Measurements from ENCODE around the gene SLC24A3. TPM values are rescaled to one million over a fixed set of nuclear protein-coding genes. Genes with fewer than 3 reads are reported as not detected.

SLC24A3 gene
- total and polyA plus RNA-seq, 2 of the 13 experiments (the other 11 are each of a cell fraction or from before 2014, with no cell fraction given) = not detected

DNA sequence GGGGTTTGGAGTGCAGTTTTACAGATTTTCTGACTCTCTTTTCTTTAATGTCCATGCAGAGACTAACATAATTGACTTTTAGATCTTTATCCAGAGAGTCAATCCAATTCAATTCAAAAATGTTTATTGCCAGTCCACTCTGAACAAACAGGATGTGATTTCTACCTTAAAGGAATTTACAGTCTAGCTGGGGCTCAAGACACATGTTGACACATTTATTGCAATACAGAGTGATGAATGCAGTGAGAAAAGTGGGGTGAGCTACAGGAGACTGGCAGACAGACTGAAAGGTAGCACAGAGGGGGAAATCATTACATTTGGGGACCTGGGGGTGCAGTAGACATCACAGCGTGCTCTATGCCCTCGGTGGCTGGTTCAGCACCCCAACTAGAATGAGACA lies 193.9 kb downstream of the SLC24A3 start (continued):
- TF ChIP-seq, protein P1, sequence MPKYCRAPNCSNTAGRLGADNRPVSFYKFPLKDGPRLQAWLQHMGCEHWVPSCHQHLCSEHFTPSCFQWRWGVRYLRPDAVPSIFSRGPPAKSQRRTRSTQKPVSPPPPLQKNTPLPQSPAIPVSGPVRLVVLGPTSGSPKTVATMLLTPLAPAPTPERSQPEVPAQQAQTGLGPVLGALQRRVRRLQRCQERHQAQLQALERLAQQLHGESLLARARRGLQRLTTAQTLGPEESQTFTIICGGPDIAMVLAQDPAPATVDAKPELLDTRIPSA (CRISPR knock-in tag; IDR thresholded peaks at IDR 0.05; ENCODE audit: borderline replicate concordance) = no peak
- no peak for TF ChIP-seq ZNF205 (CRISPR knock-in tag; IDR thresholded peaks at IDR 0.05)
- TF ChIP-seq, protein P2, sequence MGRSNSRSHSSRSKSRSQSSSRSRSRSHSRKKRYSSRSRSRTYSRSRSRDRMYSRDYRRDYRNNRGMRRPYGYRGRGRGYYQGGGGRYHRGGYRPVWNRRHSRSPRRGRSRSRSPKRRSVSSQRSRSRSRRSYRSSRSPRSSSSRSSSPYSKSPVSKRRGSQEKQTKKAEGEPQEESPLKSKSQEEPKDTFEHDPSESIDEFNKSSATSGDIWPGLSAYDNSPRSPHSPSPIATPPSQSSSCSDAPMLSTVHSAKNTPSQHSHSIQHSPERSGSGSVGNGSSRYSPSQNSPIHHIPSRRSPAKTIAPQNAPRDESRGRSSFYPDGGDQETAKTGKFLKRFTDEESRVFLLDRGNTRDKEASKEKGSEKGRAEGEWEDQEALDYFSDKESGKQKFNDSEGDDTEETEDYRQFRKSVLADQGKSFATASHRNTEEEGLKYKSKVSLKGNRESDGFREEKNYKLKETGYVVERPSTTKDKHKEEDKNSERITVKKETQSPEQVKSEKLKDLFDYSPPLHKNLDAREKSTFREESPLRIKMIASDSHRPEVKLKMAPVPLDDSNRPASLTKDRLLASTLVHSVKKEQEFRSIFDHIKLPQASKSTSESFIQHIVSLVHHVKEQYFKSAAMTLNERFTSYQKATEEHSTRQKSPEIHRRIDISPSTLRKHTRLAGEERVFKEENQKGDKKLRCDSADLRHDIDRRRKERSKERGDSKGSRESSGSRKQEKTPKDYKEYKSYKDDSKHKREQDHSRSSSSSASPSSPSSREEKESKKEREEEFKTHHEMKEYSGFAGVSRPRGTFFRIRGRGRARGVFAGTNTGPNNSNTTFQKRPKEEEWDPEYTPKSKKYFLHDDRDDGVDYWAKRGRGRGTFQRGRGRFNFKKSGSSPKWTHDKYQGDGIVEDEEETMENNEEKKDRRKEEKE (IDR thresholded peaks at IDR 0.05) = no peak
- TF ChIP-seq, protein P3, sequence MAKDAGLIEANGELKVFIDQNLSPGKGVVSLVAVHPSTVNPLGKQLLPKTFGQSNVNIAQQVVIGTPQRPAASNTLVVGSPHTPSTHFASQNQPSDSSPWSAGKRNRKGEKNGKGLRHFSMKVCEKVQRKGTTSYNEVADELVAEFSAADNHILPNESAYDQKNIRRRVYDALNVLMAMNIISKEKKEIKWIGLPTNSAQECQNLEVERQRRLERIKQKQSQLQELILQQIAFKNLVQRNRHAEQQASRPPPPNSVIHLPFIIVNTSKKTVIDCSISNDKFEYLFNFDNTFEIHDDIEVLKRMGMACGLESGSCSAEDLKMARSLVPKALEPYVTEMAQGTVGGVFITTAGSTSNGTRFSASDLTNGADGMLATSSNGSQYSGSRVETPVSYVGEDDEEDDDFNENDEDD (CRISPR knock-in tag; IDR thresholded peaks at IDR 0.05; ENCODE audit: borderline replicate concordance) = no peak
- TF ChIP-seq TAF15 (IDR thresholded peaks at IDR 0.05; ENCODE audit: low read depth, low read length, poor library complexity, severe bottlenecking) = no peak

DNA sequence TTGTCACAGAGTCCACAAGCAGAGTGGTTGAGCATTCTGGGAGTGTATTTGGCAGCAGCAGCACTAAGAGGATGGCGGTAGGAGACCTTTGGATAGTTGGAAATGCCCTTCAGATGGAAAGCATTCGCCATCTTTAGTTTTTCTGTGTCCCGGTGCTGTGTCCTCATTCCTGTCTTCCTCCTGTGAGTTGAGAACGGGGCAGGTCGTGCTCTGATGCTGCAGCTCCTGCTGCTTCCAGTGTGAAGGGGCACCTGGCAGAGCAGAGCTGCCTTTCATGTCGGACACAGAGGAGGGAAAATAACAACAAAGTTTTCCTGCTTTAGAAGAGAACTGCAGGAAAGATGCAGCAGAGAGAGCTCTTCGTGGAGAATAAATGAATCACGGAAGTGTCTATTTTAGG lies 194.8 kb downstream of the SLC24A3 start:
- 20% methylated on average over 8 of the region's 8 CpGs for WGBS (ENCODE audit: low lambda C conversion rate)
- no peaks in the 10 kb centered on the region for H3K4me1 ChIP-seq (ENCODE audit: insufficient read depth, low read length)
- H3K79me2 ChIP-seq (ENCODE audit: insufficient read depth, low read length) = no peaks in the 10 kb centered on the region
- POLR2A ChIA-PET = no interaction called here
- no peaks in the 10 kb centered on the region for H3K36me3 ChIP-seq (replicated peaks in 1 of 2; ENCODE audit: control insufficient read depth in 1 of 2, insufficient read depth in 2 of 2, low read length in 2 of 2)
- H3K4me3 ChIP-seq (replicated peaks in 1 of 3; ENCODE audit: insufficient read depth in 1 of 3, low read depth in 2 of 3, low read length in 3 of 3) = no peak overlapping the region
- no peaks in the 10 kb centered on the region for H3K9me3 ChIP-seq (ENCODE audit: low read length)
- BruUV-seq (replicated peaks) = no TSS peak
- intact Hi-C loops (cut with micrococcal nuclease; ENCODE audit: unreplicated experiment) = no loop called here
- H3K27me3 ChIP-seq (ENCODE audit: control insufficient read depth in 1 of 2, insufficient read depth in 2 of 2, low read length in 2 of 2) = no peaks in the 10 kb centered on the region
- H3K9ac ChIP-seq (ENCODE audit: insufficient read depth, low read depth, low read length) = no peak overlapping the region
- no peak overlapping the region for H2AFZ ChIP-seq (ENCODE audit: low read length)
- FAIRE-seq = no peak
- H3K27ac ChIP-seq (ENCODE audit: extremely low read length, insufficient read depth, low read length) = no peak overlapping the region
- H4K20me1 ChIP-seq (ENCODE audit: insufficient read depth, low read length) = no peaks in the 10 kb centered on the region
- no peak overlapping the region for H3K4me2 ChIP-seq (ENCODE audit: low read depth, low read length)
- ATAC-seq = no peak
- no peak for DNase-seq (ENCODE audit: low spot score)
- in situ Hi-C loops (cut with HindIII; ENCODE audit: extremely low pct_ligation_motif_present, low pct_unique_long_range_greater_than_20kb) = no loop called here
- CTCF ChIA-PET (ENCODE audit: low intra/inter-chr PET ratio, low total read pairs) = no interaction called here
- TF ChIP-seq, protein P4, sequence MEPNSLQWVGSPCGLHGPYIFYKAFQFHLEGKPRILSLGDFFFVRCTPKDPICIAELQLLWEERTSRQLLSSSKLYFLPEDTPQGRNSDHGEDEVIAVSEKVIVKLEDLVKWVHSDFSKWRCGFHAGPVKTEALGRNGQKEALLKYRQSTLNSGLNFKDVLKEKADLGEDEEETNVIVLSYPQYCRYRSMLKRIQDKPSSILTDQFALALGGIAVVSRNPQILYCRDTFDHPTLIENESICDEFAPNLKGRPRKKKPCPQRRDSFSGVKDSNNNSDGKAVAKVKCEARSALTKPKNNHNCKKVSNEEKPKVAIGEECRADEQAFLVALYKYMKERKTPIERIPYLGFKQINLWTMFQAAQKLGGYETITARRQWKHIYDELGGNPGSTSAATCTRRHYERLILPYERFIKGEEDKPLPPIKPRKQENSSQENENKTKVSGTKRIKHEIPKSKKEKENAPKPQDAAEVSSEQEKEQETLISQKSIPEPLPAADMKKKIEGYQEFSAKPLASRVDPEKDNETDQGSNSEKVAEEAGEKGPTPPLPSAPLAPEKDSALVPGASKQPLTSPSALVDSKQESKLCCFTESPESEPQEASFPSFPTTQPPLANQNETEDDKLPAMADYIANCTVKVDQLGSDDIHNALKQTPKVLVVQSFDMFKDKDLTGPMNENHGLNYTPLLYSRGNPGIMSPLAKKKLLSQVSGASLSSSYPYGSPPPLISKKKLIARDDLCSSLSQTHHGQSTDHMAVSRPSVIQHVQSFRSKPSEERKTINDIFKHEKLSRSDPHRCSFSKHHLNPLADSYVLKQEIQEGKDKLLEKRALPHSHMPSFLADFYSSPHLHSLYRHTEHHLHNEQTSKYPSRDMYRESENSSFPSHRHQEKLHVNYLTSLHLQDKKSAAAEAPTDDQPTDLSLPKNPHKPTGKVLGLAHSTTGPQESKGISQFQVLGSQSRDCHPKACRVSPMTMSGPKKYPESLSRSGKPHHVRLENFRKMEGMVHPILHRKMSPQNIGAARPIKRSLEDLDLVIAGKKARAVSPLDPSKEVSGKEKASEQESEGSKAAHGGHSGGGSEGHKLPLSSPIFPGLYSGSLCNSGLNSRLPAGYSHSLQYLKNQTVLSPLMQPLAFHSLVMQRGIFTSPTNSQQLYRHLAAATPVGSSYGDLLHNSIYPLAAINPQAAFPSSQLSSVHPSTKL (CRISPR knock-in tag; IDR thresholded peaks at IDR 0.05) = no peak
- TF ChIP-seq ZNF451 (CRISPR knock-in tag; IDR thresholded peaks at IDR 0.05) = no peak
- TF ChIP-seq, protein P5, sequence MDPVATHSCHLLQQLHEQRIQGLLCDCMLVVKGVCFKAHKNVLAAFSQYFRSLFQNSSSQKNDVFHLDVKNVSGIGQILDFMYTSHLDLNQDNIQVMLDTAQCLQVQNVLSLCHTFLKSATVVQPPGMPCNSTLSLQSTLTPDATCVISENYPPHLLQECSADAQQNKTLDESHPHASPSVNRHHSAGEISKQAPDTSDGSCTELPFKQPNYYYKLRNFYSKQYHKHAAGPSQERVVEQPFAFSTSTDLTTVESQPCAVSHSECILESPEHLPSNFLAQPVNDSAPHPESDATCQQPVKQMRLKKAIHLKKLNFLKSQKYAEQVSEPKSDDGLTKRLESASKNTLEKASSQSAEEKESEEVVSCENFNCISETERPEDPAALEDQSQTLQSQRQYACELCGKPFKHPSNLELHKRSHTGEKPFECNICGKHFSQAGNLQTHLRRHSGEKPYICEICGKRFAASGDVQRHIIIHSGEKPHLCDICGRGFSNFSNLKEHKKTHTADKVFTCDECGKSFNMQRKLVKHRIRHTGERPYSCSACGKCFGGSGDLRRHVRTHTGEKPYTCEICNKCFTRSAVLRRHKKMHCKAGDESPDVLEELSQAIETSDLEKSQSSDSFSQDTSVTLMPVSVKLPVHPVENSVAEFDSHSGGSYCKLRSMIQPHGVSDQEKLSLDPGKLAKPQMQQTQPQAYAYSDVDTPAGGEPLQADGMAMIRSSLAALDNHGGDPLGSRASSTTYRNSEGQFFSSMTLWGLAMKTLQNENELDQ (CRISPR knock-in tag; IDR thresholded peaks at IDR 0.05; ENCODE audit: borderline replicate concordance) = no peak
- no peak for TF ChIP-seq GTF2F1 (IDR thresholded peaks at IDR 0.05; ENCODE audit: low read length)
- TF ChIP-seq, protein P6, sequence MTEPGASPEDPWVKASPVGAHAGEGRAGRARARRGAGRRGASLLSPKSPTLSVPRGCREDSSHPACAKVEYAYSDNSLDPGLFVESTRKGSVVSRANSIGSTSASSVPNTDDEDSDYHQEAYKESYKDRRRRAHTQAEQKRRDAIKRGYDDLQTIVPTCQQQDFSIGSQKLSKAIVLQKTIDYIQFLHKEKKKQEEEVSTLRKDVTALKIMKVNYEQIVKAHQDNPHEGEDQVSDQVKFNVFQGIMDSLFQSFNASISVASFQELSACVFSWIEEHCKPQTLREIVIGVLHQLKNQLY (CRISPR knock-in tag; IDR thresholded peaks at IDR 0.05) = no peak
- TF ChIP-seq MAF1 (CRISPR knock-in tag; IDR thresholded peaks at IDR 0.05; ENCODE audit: borderline replicate concordance) = no peak
